ENCODE data around the gene DNA2. TPM values are rescaled to one million over a fixed set of nuclear protein-coding genes. Genes with fewer than 3 reads are reported as not detected.

DNA2 gene
- total RNA-seq, 8 experiments from 2014 or later: 0.66 to 17.3 (median 7.3) TPM

- ATAC-seq (replicated peaks in 6 of 8): no peak
- H3K4me3 ChIP-seq: no peak overlapping the region
- no peak overlapping the region for H3K27ac ChIP-seq
- in situ Hi-C loops (cut with MboI; ENCODE audit: low pct_unique_long_range_greater_than_20kb in 2 of 9, low sequenced_read_pairs in 9 of 9, unreplicated experiment in 9 of 9): no loop called here
- WGBS, 10 experiments: 79 to 98% (median 95%) methylated on average over 3 to 5 of the region's 5 CpGs; no CpG with 5 or more reads in 3 of the 10 experiments
- no peaks in the 10 kb centered on the region for H3K4me1 ChIP-seq (replicated peaks in 1 of 2)
These were observed 43.2 kb downstream of the DNA2 start for GRCh38 chr10:68428396-68429104.

GRCh38 chr10:68424454-68425014 lies 47.2 kb downstream of the DNA2 start:
- Histone ChIP-seq H3K4me3 (no peak overlapping the region), H3K27ac (no peak overlapping the region), H3K4me1 (replicated peaks in 1 of 2) (no peaks in the 10 kb centered on the region)
- no peak for ATAC-seq (replicated peaks in 6 of 8)
- WGBS, 10 experiments: 89 to 100% (median 94%) methylated on average over 3 to 20 of the region's 20 CpGs
- in situ Hi-C loops (cut with MboI; ENCODE audit: low pct_unique_long_range_greater_than_20kb in 2 of 9, low sequenced_read_pairs in 9 of 9, unreplicated experiment in 9 of 9): no loop called here

DNA sequence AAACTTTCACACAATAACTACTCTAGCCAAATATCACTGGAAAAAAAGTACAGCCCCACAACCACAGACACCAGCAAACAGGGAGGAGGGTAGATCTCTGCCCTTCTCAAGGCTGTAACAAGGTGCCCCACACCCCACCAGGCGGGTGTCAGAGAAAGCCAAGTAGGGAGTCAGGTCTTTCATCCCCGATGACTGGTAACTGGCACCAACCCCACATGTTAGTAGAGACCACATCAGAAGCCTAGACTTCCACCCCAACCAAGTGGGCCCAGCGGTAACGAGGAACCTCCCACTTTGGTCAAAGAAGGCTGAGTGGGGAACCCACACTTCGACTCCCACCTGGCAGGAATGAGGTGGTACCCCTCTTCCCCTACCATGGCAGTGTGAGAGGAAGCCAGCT lies 48.3 kb downstream of the DNA2 start:
- WGBS, 10 experiments: 90 to 100% (median 100%) methylated on average over 1 to 4 of the region's 5 CpGs; no CpG with 5 or more reads in 5 of the 10 experiments
- ATAC-seq (replicated peaks in 6 of 8): no peak
- in situ Hi-C loops (cut with MboI; ENCODE audit: low pct_unique_long_range_greater_than_20kb in 2 of 9, low sequenced_read_pairs in 9 of 9, unreplicated experiment in 9 of 9): no loop called here
- Histone ChIP-seq H3K4me3 (no peak overlapping the region), H3K27ac (no peak overlapping the region), H3K4me1 (replicated peaks in 1 of 2) (no peaks in the 10 kb centered on the region)

DNA sequence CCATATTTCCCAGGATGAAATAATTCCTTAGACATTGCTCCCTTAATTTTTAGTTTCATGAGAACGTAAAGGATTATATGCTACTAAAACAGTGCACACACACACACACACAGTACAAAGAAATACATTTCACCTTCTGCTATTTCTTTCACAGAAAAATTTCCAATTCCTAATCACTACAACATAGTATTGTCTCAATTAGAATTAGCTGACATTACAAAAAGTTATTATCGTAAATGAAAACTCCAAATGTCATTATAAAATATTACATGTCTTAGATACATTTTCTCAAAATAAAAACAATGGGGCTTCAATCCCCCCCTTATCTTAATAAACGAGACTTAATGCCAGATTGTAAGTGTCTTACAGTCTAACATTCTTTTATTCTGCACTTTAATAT lies 52.4 kb downstream of the DNA2 start:
- in situ Hi-C loops (cut with MboI; ENCODE audit: low pct_unique_long_range_greater_than_20kb in 2 of 9, low sequenced_read_pairs in 9 of 9, unreplicated experiment in 9 of 9): no loop called here
- Histone ChIP-seq H3K4me1 (replicated peaks in 1 of 2) (no peaks in the 10 kb centered on the region), H3K27ac (no peak overlapping the region), H3K4me3 (no peak overlapping the region)
- WGBS, 10 experiments: 50 to 100% (median 96%) methylated on average over 1 to 3 of the region's 3 CpGs
- ATAC-seq (replicated peaks in 6 of 8): no peak

DNA sequence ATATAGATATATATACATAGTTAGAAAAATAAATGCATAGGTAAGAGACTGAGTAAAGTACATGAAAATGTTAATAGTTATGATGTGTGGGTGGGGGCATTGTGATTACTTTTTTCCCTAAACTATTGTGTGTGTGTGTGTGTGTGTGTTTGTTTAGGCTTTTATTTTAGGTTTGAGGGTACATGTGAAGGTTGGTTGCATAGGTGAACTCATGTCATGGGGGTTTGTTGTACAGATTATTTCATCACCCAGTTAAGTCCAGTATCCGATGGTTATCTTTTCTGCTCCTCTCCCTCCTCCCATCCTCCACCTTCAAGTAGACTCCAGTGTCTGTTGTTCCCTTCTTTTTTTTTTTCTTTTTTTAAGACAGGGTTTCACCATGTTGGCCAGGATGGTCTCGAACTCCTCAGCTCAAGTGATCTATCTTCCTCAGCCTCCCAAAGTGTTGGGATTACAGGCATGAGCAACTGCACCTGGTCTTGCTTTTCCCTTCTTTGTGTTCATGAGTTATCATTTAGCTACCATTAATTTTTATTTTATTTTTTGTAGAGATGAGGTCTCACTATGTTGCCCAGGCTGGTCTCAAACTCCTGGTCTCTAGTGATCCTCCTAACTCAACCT lies 62.8 kb downstream of the DNA2 start:
- Histone ChIP-seq H3K4me1 (replicated peaks in 1 of 2) (peaks cover 8 to 10% of the 10 kb centered on the region in 2 donors), H3K27ac (no peak overlapping the region), H3K4me3 (no peak overlapping the region)
- WGBS, 10 experiments: 88 to 100% (median 98%) methylated on average over 1 to 2 of the region's 2 CpGs; no CpG with 5 or more reads in 4 of the 10 experiments
- no peak for ATAC-seq (replicated peaks in 6 of 8)
- in situ Hi-C loops (cut with MboI; ENCODE audit: low pct_unique_long_range_greater_than_20kb in 2 of 9, low sequenced_read_pairs in 9 of 9, unreplicated experiment in 9 of 9): no loop called here

- WGBS, 10 experiments: 4% methylated on average over 5 of the region's 79 CpGs; no CpG with 5 or more reads in 9 of the 10 experiments
- in situ Hi-C loops (cut with MboI; ENCODE audit: low pct_unique_long_range_greater_than_20kb in 2 of 9, low sequenced_read_pairs in 9 of 9, unreplicated experiment in 9 of 9): no loop called here
- H3K4me3 ChIP-seq: peak within 1 kb of the TSS; percentile 62 to 98 (median 93)
- peak within 1 kb of the TSS; percentile 89 to 97 for H3K27ac ChIP-seq
- H3K4me1 ChIP-seq (replicated peaks in 1 of 2): peaks cover 8 to 10% of the 10 kb centered on the region in 2 donors
- ATAC-seq (replicated peaks in 6 of 8): peak; percentile 91 to 94 (median 94)
These were observed 64.8 kb downstream of the DNA2 start, which contains the start of gene RUFY2 for GRCh38 chr10:68406815-68407548. Gene RUFY2, minus strand, starts transcription at chr10:68407277. Its CDS starts 88 bp downstream, at chr10:68407189.

DNA sequence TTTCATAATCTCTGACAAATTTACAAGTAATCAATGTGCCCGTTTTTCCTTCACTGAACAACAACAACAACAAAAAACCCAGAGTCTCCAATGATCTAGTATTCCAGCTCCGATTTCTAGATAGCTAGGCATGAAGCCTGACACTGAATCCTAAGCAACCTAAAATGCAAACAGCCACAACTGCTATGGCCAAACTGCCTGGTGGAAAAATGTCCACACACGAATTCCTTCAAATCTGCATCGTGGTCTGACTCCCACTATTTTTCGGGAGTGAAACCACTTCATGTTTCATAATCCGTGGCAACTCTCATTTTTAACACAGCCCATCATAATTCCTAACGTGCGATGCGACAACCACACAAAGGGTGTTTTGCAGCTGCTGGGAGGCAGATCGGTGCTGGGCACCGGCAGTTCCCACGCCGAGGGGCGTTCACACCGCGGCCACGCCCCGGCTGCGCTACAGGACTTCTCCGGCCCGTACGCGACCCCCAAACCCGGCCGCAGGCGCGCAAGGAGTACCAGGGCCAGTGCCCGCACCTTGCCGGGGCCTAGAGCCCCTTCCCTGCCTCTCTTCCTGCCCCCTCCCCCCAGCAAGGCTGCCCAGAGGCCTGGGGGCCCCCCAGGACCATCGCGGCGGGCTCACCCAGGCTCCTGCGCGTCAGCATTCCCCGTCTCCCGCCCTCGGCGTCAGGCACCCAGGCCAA lies 65.5 kb downstream of the DNA2 start:
- WGBS, 10 experiments: 0 to 1% (median 0%) methylated on average over 1 to 12 of the region's 38 CpGs; no CpG with 5 or more reads in 1 of the 10 experiments
- Histone ChIP-seq H3K27ac (peak overlapping the region; percentile 89 to 97), H3K4me3 (peak overlapping the region; percentile 62 to 98 (median 93)), H3K4me1 (replicated peaks in 1 of 2) (peaks cover 8 to 10% of the 10 kb centered on the region in 2 donors)
- in situ Hi-C loops (cut with MboI; ENCODE audit: low pct_unique_long_range_greater_than_20kb in 2 of 9, low sequenced_read_pairs in 9 of 9, unreplicated experiment in 9 of 9): no loop called here
- peak; percentile 42 to 63 (median 56) for ATAC-seq (replicated peaks in 6 of 8)

- ATAC-seq (replicated peaks in 6 of 8): no peak
- 66 to 100% (median 90%) methylated on average over 2 to 4 of the region's 4 CpGs; no CpG with 5 or more reads in 2 of the 10 experiments for WGBS, 10 experiments
- in situ Hi-C loops (cut with MboI; ENCODE audit: low pct_unique_long_range_greater_than_20kb in 2 of 9, low sequenced_read_pairs in 9 of 9, unreplicated experiment in 9 of 9): no loop called here
- Histone ChIP-seq H3K27ac (no peak overlapping the region), H3K4me3 (no peak overlapping the region), H3K4me1 (replicated peaks in 1 of 2) (peaks cover 8 to 10% of the 10 kb centered on the region in 2 donors)
These were observed 68.1 kb downstream of the DNA2 start for GRCh38 chr10:68403701-68404100.

- ATAC-seq (replicated peaks in 6 of 8): no peak
- in situ Hi-C loops (cut with MboI; ENCODE audit: low pct_unique_long_range_greater_than_20kb in 2 of 9, low sequenced_read_pairs in 9 of 9, unreplicated experiment in 9 of 9): no loop called here
- 83 to 100% (median 100%) methylated on average over 1 of the region's 1 CpG; no CpG with 5 or more reads in 2 of the 10 experiments for WGBS, 10 experiments
- no peak overlapping the region for H3K4me3 ChIP-seq
- H3K27ac ChIP-seq: no peak overlapping the region
- H3K4me1 ChIP-seq (replicated peaks in 1 of 2): peaks cover 8 to 10% of the 10 kb centered on the region in 2 donors
These were observed 69.5 kb downstream of the DNA2 start for GRCh38 chr10:68402276-68402675.

DNA sequence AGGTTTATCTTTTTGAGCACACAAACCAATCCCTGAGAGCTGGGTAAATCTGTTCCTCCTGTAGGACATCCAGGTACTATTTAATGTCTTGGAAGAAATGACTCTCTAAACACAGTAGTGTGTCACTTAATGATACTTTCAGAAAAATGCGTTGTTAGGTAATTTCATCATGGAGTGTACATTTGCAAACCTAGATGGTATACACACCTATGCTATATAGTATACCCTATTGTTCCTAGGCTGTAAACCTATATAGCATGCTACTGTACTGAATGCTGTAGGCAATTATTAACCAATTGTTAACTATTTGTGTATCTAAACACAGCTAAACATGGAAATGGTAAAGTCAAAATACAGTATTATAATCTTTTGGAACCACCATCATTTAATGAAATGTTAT lies 74.8 kb downstream of the DNA2 start:
- ATAC-seq (replicated peaks in 6 of 8): no peak
- H3K4me3 ChIP-seq: no peak overlapping the region
- 89 to 100% (median 100%) methylated on average over 1 of the region's 1 CpG; no CpG with 5 or more reads in 3 of the 10 experiments for WGBS, 10 experiments
- in situ Hi-C loops (cut with MboI; ENCODE audit: low pct_unique_long_range_greater_than_20kb in 2 of 9, low sequenced_read_pairs in 9 of 9, unreplicated experiment in 9 of 9): loop anchor here in 2 of 9 experiments (25.0 kb wide), 2 partner anchors 340 to 365 kb away; no protein-coding TSS in a partner anchor
- no peaks in the 10 kb centered on the region for H3K4me1 ChIP-seq (replicated peaks in 1 of 2)
- no peak overlapping the region for H3K27ac ChIP-seq

DNA sequence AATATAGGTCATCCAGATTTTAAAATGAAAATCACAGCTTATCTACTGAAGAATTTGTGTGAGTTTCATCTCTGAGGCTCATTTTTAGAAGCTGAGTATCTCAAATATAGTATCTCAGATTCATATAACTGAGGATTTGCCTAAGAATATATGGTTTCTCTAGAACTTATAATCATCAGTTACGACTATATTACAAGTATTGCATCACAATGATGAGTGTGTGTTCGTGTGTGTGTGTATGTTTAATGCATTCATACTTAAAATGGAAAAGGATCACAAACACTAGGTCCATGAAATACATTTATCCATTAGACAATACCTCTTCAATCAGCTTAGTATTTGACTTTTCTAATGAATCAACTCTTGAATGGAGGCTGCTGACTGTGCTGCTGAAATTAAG lies 86.0 kb downstream of the DNA2 start:
- in situ Hi-C loops (cut with MboI; ENCODE audit: low pct_unique_long_range_greater_than_20kb in 2 of 9, low sequenced_read_pairs in 9 of 9, unreplicated experiment in 9 of 9): loop anchor here in 2 of 9 experiments (25.0 kb wide), 2 partner anchors 352 to 377 kb away; no protein-coding TSS in a partner anchor
- no peaks in the 10 kb centered on the region for H3K4me1 ChIP-seq (replicated peaks in 1 of 2)
- H3K27ac ChIP-seq: no peak overlapping the region
- WGBS, 10 experiments: 33 to 100% (median 83%) methylated on average over 1 to 2 of the region's 2 CpGs; no CpG with 5 or more reads in 1 of the 10 experiments
- no peak overlapping the region for H3K4me3 ChIP-seq
- ATAC-seq (replicated peaks in 6 of 8): no peak

DNA sequence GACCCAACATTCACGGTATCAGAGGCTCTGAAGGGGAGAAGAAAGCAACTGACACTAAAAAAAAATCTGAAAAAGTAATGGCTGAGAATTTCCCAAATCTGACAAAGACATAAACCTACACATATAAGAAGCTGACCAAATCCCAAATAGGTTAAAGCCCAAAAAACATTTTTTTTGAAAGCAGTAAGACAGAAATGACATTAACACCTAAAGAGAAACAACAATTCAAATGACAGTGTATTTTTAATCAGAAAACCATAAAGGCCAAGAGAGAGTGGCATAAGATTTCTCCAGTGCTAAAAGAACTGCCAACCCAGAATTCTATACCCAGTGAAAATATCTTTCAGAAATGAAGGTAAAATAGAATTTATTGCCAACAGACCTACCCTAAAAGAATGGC lies 100.2 kb downstream of the DNA2 start:
- WGBS, 10 experiments: 86 to 100% (median 100%) methylated on average over 1 of the region's 1 CpG; no CpG with 5 or more reads in 1 of the 10 experiments
- in situ Hi-C loops (cut with MboI; ENCODE audit: low pct_unique_long_range_greater_than_20kb in 2 of 9, low sequenced_read_pairs in 9 of 9, unreplicated experiment in 9 of 9): no loop called here
- H3K27ac ChIP-seq: no peak overlapping the region
- H3K4me3 ChIP-seq: no peak overlapping the region
- no peak for ATAC-seq (replicated peaks in 6 of 8)
- H3K4me1 ChIP-seq (replicated peaks in 1 of 2): no peaks in the 10 kb centered on the region

All from motor neuron (in vitro differentiated cells).